Muscle layer of colon (tissue), 2 donors: ENCODE results near the gene PCDHGA9.
"Not testable (repeated sequence)": the region's sequence is repeated elsewhere in the genome, so short reads cannot be mapped to it uniquely, and the experiment has no call there.

ENCODE experiments used
- H3K27ac ChIP-seq: one replicate; pipeline ENCODE4 v1.7.0; 2013; ENCODE audit warnings: low read depth, mild to moderate bottlenecking, low read length, moderate library complexity
- H3K27me3 ChIP-seq, 2 donors: one replicate each; pipeline ENCODE4 v1.7.0; 2013; ENCODE audit warnings: low read length in 2 of 2, mild to moderate bottlenecking in 2 of 2; ENCODE audit not compliant: insufficient read depth in 2 of 2, control insufficient read depth in 1 of 2
- H3K36me3 ChIP-seq: one replicate; pipeline ENCODE4 v1.7.0; 2013; ENCODE audit warnings: mild to moderate bottlenecking, low read length; ENCODE audit not compliant: insufficient read depth
- H3K4me1 ChIP-seq: one replicate; pipeline ENCODE4 v1.7.0; 2013; ENCODE audit warnings: mild to moderate bottlenecking, low read length; ENCODE audit not compliant: insufficient read depth
- H3K4me3 ChIP-seq, 2 donors: one replicate each; pipeline ENCODE4 v1.7.0; 2013; ENCODE audit warnings: low read length in 2 of 2, low read depth in 1 of 2, mild to moderate bottlenecking in 1 of 2, moderate library complexity in 1 of 2
- H3K9ac ChIP-seq: one replicate; pipeline ENCODE4 v1.7.0; 2013; ENCODE audit warnings: low read length
- H3K9me3 ChIP-seq: one replicate; pipeline ENCODE4 v1.7.0; 2013; ENCODE audit warnings: mild to moderate bottlenecking, low read length
- donor health status: abdominal sarcoma.
- donor health status: Adenocarcinoma of cecum.

PCDHGA9 gene

DNA sequence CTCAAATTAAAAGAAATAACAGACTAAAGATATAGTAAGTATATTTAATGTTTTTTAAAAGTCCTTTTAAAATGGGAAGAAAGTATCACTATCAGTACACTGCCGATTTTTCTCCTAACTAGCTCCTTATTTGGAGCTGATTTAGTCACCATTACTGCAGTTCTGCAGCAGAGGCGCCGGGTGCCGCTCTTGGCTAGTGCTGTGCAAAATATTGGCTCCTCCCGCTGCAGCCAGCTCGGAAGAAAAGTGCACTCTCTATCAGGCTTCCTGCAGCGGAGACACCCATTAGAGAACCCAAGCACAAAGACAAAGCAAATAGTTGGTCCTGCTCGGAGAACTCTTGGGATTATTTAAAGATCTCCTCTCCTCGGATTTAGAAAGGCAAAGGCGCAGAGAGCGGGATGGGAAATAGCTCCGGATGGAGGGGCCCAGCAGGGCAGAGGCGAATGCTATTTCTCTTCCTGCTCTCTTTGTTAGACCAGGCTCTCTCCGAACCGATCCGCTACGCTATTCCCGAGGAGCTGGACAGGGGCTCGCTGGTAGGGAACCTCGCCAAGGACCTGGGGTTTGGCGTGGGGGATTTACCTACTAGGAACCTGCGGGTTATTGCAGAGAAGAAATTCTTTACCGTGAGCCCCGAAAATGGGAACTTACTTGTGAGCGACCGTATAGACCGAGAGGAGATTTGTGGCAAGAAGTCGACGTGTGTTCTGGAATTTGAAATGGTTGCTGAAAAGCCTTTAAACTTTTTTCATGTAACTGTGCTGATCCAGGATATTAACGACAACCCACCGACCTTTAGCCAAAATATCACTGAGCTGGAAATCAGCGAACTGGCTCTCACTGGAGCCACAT is 32.4 kb upstream of the PCDHGA9 start, which contains the start of gene PCDHGB3:
Gene PCDHGB3 (plus strand): TSS at position 249 of the 855 bp plus-strand sequence. CDS start 153 bp downstream, at position 402.
- H3K4me3 ChIP-seq: peak within 1 kb of the TSS; percentile 32 to 50

DNA sequence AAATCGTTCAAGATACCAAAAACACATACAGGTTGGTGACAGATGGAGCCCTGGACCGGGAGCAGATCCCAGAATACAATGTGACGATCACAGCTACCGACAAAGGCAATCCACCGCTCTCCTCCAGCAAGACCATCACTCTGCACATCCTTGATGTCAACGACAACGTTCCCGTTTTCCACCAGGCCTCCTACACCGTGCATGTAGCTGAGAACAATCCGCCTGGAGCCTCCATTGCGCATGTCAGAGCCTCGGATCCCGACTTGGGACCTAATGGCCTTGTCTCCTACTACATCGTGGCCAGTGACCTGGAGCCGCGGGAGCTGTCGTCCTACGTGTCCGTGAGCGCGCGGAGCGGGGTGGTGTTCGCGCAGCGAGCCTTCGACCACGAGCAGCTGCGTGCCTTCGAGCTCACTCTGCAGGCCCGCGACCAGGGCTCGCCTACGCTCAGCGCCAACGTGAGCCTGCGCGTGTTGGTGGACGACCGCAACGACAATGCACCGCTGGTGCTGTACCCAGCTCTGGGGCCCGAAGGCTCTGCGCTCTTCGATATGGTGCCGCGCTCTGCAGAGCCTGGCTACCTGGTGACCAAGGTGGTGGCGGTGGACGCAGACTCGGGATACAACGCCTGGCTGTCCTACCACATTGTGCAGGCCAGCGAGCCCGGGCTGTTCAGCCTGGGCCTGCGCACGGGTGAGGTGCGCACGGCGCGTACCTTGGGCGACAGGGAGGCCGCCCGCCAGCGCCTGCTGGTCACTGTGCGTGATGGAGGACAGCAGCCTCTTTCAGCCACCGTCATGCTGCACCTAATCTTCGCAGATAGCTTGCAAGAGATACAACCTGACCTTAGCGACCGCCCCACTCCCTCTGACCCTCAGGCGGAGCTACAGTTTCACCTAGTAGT is 30.8 kb upstream of the PCDHGA9 start:
- Histone ChIP-seq H3K27ac (no peak overlapping the region), H3K9ac (no peak overlapping the region), H3K4me3 (peak overlapping the region; percentile 42 to 52), H3K9me3 (peaks cover 65% of the 10 kb centered on the region), H3K36me3 (peaks cover 4% of the 10 kb centered on the region), H3K27me3 (no peaks in the 10 kb centered on the region), H3K4me1 (no peaks in the 10 kb centered on the region)

More for the DNA sequence above, 32.4 kb upstream of the PCDHGA9 start, which contains the start of gene PCDHGB3:
- no peak within 1 kb of the TSS for H3K9ac ChIP-seq
- H3K27ac ChIP-seq: no peak within 1 kb of the TSS
- no peaks in the 10 kb centered on the region for H3K27me3 ChIP-seq
- peaks cover 4% of the 10 kb centered on the region for H3K36me3 ChIP-seq
- no peaks in the 10 kb centered on the region for H3K4me1 ChIP-seq
- H3K9me3 ChIP-seq: peaks cover 70% of the 10 kb centered on the region

DNA sequence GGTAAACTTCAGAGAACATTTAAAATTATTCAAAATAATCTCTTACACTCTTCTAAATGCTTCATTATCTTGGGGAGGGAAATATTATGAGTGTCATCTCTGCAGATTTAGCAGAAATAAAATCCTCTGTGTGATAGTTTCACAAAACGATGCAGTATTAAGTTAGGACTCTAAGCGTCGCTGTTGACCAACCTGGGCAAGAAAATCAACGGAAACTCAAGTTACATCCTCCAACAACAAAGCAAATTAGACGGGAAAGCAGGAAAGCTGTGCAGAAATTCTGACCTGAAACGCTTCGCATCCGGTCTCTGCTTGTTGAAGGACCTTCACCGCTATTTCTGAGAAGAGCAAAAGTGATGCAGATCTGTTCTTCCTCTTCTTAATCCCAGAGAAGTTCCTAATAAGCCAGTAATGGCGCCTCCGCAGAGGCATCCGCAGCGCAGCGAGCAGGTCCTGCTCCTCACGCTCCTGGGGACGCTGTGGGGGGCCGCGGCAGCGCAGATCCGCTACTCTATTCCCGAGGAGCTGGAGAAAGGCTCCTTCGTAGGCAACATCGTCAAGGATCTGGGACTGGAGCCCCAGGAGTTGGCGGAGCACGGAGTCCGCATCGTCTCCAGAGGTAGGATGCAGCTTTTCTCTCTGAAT is 28.8 kb upstream of the PCDHGA9 start, which contains the start of gene PCDHGA6:
Gene PCDHGA6 (plus strand): TSS at position 219 of the 645 bp plus-strand sequence. CDS start 193 bp downstream, at position 412.
- peaks cover 77% of the 10 kb centered on the region for H3K9me3 ChIP-seq
- H3K36me3 ChIP-seq: peaks cover 4% of the 10 kb centered on the region
- no peak within 1 kb of the TSS for H3K9ac ChIP-seq
- no peaks in the 10 kb centered on the region for H3K4me1 ChIP-seq
- H3K4me3 ChIP-seq: peak within 1 kb of the TSS; percentile 25 to 42
- no peak within 1 kb of the TSS for H3K27ac ChIP-seq
- H3K27me3 ChIP-seq: no peaks in the 10 kb centered on the region

DNA sequence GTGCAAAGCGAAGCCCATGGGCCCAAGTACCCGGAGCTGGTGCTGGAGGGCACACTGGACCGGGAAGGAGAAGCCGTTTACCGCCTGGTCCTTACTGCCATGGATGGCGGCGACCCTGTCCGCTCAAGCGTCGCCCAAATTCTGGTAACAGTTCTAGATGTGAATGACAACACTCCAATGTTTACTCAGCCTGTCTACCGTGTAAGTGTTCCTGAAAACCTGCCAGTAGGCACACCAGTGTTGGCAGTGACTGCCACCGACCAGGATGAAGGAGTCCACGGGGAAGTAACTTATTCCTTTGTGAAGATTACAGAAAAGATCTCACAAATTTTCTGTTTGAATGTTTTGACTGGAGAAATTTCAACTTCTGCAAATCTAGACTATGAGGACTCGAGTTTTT is 28.0 kb upstream of the PCDHGA9 start:
- Histone ChIP-seq H3K36me3 (peaks cover 4% of the 10 kb centered on the region), H3K27ac (no peak overlapping the region), H3K27me3 (no peaks in the 10 kb centered on the region), H3K4me1 (no peaks in the 10 kb centered on the region), H3K9ac (no peak overlapping the region), H3K9me3 (peaks cover 73% of the 10 kb centered on the region), H3K4me3 (peak overlapping the region; percentile 25 to 28)

DNA sequence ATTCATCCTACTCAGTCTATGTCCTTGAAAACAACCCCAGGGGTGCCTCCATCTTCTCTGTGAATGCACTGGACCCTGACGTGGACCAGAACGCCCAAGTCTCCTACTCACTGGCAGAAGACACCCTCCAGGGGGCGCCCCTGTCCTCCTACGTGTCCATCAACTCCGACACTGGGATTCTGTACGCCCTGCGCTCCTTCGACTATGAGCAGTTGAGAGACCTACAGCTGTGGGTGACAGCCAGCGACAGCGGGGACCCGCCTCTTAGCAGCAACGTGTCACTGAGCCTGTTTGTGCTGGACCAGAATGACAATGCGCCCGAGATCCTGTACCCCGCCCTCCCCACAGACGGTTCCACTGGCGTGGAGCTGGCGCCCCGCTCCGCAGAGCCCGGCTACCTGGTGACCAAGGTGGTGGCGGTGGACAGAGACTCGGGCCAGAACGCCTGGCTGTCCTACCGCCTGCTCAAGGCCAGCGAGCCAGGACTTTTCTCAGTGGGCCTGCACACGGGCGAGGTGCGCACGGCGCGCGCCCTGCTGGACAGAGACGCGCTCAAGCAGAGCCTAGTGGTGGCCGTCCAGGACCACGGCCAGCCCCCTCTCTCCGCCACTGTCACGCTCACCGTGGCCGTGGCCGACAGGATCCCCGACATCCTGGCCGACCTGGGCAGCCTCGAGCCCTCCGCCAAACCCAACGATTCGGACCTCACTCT is 27.0 kb upstream of the PCDHGA9 start:
- peaks cover 68% of the 10 kb centered on the region for H3K9me3 ChIP-seq
- not testable (repeated sequence) for H3K27me3 ChIP-seq, H3K4me1 ChIP-seq, H3K27ac ChIP-seq, H3K36me3 ChIP-seq, H3K9ac ChIP-seq
- H3K4me3 ChIP-seq: peak overlapping the region in 1 of 2 donors; percentile 38

DNA sequence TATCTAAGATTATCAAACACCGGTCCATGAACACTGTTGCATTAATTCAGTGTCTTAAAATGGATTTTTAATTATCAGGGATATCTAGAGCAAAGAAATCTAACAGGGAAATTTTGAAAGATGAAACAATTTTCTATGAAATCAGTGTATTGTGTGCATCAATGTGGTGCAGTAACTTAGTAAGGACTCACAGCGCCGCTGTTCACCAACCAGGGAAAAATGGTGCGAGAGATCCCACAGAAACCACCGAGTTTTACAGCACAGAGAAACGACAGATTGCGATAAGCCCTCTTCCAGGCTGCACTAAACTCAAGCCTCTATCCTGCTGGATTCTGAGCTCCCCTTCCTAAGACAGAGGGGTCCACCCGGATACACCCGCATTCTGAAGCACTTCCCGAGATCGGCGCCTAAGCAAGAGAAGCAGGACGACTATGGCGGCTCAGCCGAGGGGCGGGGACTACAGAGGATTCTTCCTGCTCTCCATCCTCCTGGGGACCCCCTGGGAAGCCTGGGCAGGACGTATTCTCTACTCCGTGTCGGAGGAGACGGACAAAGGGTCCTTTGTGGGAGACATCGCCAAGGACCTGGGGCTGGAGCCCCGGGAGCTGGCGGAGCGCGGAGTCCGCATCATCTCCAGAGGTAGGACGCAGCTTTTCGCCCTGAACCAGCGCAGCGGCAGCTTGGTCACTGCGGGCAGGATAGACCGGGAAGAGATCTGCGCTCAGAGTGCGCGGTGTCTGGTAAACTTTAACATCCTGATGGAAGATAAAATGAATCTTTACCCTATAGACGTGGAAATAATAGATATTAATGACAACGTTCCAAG is 19.9 kb upstream of the PCDHGA9 start, which contains the start of gene PCDHGA7:
Gene PCDHGA7 (plus strand): TSS at position 274 of the 826 bp plus-strand sequence. CDS start 158 bp downstream, at position 432.
- no peaks in the 10 kb centered on the region for H3K27me3 ChIP-seq
- H3K9me3 ChIP-seq: peaks cover 73% of the 10 kb centered on the region
- no peak within 1 kb of the TSS for H3K9ac ChIP-seq

DNA sequence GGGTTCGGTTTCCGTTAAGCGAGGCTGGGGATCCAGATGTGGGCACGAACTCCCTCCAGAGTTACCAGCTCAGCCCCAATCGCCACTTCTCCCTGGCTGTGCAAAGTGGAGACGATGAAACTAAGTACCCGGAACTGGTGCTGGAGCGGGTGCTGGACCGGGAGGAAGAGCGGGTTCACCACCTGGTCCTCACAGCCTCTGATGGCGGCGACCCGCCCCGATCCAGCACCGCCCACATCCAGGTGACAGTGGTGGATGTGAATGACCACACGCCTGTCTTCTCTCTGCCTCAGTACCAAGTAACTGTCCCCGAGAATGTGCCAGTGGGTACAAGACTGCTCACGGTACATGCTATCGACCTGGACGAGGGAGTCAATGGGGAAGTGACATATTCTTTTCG is 19.2 kb upstream of the PCDHGA9 start:
- peaks cover 69% of the 10 kb centered on the region for H3K9me3 ChIP-seq
- H3K27ac ChIP-seq: no peak overlapping the region
- peak overlapping the region; percentile 12 to 47 for H3K4me3 ChIP-seq
- H3K36me3 ChIP-seq: no peaks in the 10 kb centered on the region
- no peaks in the 10 kb centered on the region for H3K27me3 ChIP-seq
- no peak overlapping the region for H3K9ac ChIP-seq
- no peaks in the 10 kb centered on the region for H3K4me1 ChIP-seq

More for the DNA sequence above, 19.9 kb upstream of the PCDHGA9 start, which contains the start of gene PCDHGA7:
- H3K36me3 ChIP-seq: no peaks in the 10 kb centered on the region
- no peaks in the 10 kb centered on the region for H3K4me1 ChIP-seq
- no peak within 1 kb of the TSS for H3K27ac ChIP-seq
- H3K4me3 ChIP-seq: peak within 1 kb of the TSS; percentile 12 to 47

DNA sequence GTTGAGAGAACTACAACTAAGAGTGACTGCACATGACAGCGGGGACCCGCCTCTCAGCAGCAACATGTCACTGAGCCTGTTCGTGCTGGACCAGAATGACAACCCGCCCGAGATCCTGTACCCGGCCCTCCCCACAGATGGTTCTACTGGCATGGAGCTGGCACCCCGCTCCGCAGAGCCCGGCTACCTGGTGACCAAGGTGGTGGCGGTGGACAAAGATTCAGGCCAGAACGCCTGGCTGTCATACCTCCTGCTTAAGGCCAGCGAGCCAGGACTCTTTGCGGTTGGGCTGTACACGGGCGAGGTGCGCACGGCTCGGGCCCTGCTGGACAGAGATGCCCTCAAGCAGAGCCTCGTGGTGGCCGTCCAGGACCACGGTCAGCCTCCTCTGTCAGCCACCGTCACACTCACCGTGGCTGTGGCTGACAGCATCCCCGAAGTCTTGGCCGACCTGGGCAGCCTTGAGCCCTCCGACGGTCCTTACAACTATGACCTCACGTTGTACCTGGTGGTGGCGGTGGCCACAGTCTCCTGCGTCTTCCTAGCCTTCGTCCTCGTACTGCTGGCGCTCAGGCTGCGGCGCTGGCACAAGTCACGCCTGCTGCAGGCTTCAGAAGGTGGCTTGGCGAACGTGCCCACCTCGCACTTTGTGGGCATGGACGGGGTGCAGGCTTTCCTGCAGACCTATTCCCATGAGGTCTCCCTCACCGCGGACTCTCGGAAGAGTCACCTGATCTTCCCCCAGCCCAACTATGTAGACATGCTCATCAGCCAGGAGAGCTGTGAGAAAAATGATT is 17.9 kb upstream of the PCDHGA9 start:
- Histone ChIP-seq H3K4me1 (no peaks in the 10 kb centered on the region), H3K36me3 (no peaks in the 10 kb centered on the region), H3K9ac (no peak overlapping the region), H3K27ac (no peak overlapping the region), H3K4me3 (peak overlapping the region in 1 of 2 donors; percentile 16), H3K27me3 (no peaks in the 10 kb centered on the region), H3K9me3 (peaks cover 78% of the 10 kb centered on the region)

DNA sequence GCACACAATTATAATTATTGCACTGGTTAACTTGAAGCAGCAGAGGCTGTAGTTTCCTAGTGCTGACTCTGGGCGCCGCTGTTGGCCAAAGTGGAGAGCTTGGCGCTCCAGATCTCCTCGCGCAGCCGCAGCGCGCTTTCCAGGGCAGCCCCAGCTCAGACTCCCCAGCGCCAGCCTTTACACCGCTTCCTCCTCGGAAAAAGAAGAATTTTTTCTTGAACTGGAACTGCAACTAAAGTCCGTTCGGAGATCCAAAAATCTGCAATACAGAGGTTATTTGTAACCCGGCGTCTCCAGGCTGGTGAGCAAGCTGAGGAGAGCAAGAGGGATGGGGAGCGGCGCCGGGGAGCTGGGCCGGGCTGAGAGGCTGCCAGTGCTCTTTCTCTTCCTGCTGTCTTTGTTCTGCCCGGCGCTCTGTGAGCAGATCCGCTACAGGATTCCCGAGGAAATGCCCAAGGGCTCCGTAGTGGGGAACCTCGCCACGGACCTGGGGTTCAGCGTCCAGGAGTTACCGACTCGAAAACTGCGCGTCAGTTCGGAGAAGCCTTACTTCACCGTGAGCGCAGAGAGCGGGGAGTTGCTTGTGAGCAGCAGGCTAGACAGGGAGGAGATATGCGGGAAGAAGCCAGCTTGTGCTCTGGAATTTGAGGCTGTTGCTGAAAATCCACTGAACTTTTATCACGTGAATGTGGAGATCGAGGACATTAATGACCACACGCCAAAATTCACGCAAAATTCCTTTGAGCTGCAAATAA is 14.8 kb upstream of the PCDHGA9 start, which contains the start of gene PCDHGB4:
Gene PCDHGB4 (plus strand): TSS at position 142 of the 755 bp plus-strand sequence. CDS start 187 bp downstream, at position 329.
- peak within 1 kb of the TSS in 1 of 2 donors; percentile 33 for H3K4me3 ChIP-seq
- not testable (repeated sequence) for H3K9ac ChIP-seq, H3K36me3 ChIP-seq, H3K27me3 ChIP-seq, H3K4me1 ChIP-seq, H3K27ac ChIP-seq
- H3K9me3 ChIP-seq: peaks cover 80% of the 10 kb centered on the region
